Measurements from ENCODE around the gene KCNK3. TPM values are rescaled to one million over a fixed set of nuclear protein-coding genes. Genes with fewer than 3 reads are reported as not detected.

Gene KCNK3
- total RNA-seq, 1 donor from 2014 or later = 21.7 TPM

DNA sequence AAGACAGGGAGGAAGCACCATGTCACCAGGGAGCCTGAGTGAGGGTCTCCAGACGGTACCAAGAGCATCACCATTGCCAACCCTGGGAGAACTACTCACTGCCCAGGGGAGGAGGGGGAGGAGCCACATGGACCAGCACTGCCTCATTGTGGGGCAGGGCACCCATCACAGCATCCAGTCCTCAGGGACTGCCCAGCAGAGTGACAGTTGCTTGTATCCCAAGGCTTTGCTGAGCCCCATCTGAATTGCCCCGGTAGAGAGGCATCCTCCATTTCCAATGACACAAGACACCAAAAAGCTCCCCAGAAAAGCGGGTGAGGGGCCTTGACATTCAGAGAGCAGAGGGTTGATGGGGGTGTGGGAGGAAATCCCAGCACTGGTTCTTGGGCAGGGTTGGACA, 44.5 kb upstream of the KCNK3 start:
- peaks cover 4% of the 10 kb centered on the region for H3K27me3 Mint-ChIP-seq (ENCODE audit: unreplicated experiment)
- no peak overlapping the region for H3K27ac Mint-ChIP-seq (ENCODE audit: unreplicated experiment)
- no peak for DNase-seq

DNA sequence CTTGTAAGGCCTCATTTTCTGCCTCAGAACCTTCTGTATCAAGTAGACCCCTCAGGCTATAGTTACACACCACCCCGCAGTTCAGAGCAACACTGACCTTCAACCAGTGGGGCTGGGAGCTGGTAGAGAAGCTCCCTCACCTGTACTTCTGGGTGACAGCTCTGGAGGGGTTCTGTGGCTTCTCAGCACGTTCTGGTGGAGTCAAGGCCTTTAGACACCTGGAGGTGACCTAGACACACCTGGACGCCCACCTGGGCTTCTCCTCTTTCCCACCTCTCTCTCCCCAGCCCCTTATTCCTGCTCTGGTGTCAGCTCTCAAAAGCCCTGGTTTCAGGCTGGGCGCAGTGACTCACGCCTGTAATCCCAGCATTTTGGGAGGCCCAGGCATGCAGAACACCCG, 44.0 kb upstream of the KCNK3 start:
- peaks cover 2% of the 10 kb centered on the region for H3K27me3 Mint-ChIP-seq (ENCODE audit: unreplicated experiment)
- no peak overlapping the region for H3K27ac Mint-ChIP-seq (ENCODE audit: unreplicated experiment)
- no peak for DNase-seq
- H3K9me3 Mint-ChIP-seq (ENCODE audit: unreplicated experiment) = peaks cover 6% of the 10 kb centered on the region
- no peak overlapping the region for H3K4me3 Mint-ChIP-seq (ENCODE audit: unreplicated experiment)
- H3K4me1 Mint-ChIP-seq (ENCODE audit: low read depth, unreplicated experiment) = peaks cover 22% of the 10 kb centered on the region
- no peaks in the 10 kb centered on the region for H3K36me3 Mint-ChIP-seq (ENCODE audit: unreplicated experiment)
- TF ChIP-seq, protein P1, sequence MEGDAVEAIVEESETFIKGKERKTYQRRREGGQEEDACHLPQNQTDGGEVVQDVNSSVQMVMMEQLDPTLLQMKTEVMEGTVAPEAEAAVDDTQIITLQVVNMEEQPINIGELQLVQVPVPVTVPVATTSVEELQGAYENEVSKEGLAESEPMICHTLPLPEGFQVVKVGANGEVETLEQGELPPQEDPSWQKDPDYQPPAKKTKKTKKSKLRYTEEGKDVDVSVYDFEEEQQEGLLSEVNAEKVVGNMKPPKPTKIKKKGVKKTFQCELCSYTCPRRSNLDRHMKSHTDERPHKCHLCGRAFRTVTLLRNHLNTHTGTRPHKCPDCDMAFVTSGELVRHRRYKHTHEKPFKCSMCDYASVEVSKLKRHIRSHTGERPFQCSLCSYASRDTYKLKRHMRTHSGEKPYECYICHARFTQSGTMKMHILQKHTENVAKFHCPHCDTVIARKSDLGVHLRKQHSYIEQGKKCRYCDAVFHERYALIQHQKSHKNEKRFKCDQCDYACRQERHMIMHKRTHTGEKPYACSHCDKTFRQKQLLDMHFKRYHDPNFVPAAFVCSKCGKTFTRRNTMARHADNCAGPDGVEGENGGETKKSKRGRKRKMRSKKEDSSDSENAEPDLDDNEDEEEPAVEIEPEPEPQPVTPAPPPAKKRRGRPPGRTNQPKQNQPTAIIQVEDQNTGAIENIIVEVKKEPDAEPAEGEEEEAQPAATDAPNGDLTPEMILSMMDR (IDR thresholded peaks at IDR 0.05; ENCODE audit: partially characterized antibody, unreplicated experiment) = no peak

More for the DNA sequence above, 44.5 kb upstream of the KCNK3 start:
- TF ChIP-seq, protein P1 (IDR thresholded peaks at IDR 0.05; ENCODE audit: partially characterized antibody, unreplicated experiment) = no peak
- H3K9me3 Mint-ChIP-seq (ENCODE audit: unreplicated experiment) = peaks cover 7% of the 10 kb centered on the region
- peaks cover 20% of the 10 kb centered on the region for H3K4me1 Mint-ChIP-seq (ENCODE audit: low read depth, unreplicated experiment)
- no peaks in the 10 kb centered on the region for H3K36me3 Mint-ChIP-seq (ENCODE audit: unreplicated experiment)
- peak overlapping the region; percentile 3 for H3K4me3 Mint-ChIP-seq (ENCODE audit: unreplicated experiment)

DNA sequence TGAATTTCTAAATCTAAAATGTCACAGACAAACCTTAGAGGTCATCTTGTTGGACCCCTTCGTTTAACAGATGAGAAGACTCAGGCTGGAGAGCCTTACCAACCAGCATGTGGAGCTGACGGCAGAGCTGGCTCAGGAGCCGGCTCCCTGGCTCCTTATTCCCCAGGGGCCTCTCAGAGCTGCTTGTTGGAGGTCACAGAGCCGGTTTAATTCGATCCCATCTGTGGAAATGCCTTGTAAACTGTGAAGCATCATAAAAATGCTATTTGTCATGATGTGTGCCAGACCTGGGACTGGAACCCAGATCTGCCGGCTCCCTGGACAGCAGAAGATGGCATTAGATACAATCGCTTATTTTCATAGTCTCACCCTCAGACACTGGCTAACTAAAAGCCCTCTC, 43.2 kb upstream of the KCNK3 start:
- TF ChIP-seq, protein P1 (IDR thresholded peaks at IDR 0.05; ENCODE audit: partially characterized antibody, unreplicated experiment) = no peak
- peaks cover 2% of the 10 kb centered on the region for H3K27me3 Mint-ChIP-seq (ENCODE audit: unreplicated experiment)

DNA sequence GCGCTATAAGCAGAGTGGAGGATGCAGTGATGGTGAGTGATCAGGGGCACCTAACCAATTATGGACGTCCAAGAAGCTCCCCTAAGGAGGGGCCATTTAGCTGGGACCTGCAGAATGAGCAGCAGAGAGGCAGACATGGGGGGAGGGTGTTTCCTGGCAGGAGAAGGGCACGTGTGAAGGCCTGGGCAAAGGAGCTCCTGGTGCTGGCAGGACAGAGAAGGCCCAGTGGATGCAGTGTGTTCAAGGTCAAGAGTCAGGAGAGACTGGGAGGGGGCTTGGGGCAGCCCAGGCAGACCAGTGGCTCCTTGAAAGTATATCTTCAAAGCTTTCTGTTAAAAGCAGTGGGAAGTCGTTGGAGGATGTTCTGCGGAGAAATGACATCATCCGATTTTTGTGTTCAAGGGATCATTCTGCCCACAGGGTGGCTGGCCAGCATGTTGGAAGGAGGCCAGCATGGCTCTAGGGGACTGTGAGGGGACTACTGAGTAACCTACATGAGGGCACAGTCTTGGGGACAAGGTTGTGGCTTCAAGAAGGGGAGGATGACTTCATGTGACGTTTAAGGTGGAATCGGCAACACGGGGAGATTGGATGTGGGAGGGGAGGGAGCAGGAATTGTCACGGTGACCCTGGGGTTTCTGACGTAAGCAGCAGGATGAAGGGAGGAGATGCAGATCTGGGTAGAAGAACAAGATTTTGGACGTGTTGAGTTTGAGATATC, 42.4 kb upstream of the KCNK3 start:
- Mint-ChIP-seq H3K36me3 (ENCODE audit: unreplicated experiment) (no peaks in the 10 kb centered on the region), H3K4me1 (ENCODE audit: low read depth, unreplicated experiment) (peaks cover 22% of the 10 kb centered on the region), H3K4me3 (ENCODE audit: unreplicated experiment) (no peak overlapping the region), H3K27ac (ENCODE audit: unreplicated experiment) (no peak overlapping the region), H3K27me3 (ENCODE audit: unreplicated experiment) (peaks cover 5% of the 10 kb centered on the region), H3K9me3 (ENCODE audit: unreplicated experiment) (peaks cover 9% of the 10 kb centered on the region)
- TF ChIP-seq, protein P1 (IDR thresholded peaks at IDR 0.05; ENCODE audit: partially characterized antibody, unreplicated experiment) = no peak
- no peak for DNase-seq

More for the DNA sequence above, 43.2 kb upstream of the KCNK3 start:
- Mint-ChIP-seq H3K9me3 (ENCODE audit: unreplicated experiment) (peaks cover 6% of the 10 kb centered on the region), H3K4me3 (ENCODE audit: unreplicated experiment) (no peak overlapping the region), H3K4me1 (ENCODE audit: low read depth, unreplicated experiment) (peaks cover 22% of the 10 kb centered on the region), H3K27ac (ENCODE audit: unreplicated experiment) (no peak overlapping the region), H3K36me3 (ENCODE audit: unreplicated experiment) (no peaks in the 10 kb centered on the region)
- DNase-seq = no peak

DNA sequence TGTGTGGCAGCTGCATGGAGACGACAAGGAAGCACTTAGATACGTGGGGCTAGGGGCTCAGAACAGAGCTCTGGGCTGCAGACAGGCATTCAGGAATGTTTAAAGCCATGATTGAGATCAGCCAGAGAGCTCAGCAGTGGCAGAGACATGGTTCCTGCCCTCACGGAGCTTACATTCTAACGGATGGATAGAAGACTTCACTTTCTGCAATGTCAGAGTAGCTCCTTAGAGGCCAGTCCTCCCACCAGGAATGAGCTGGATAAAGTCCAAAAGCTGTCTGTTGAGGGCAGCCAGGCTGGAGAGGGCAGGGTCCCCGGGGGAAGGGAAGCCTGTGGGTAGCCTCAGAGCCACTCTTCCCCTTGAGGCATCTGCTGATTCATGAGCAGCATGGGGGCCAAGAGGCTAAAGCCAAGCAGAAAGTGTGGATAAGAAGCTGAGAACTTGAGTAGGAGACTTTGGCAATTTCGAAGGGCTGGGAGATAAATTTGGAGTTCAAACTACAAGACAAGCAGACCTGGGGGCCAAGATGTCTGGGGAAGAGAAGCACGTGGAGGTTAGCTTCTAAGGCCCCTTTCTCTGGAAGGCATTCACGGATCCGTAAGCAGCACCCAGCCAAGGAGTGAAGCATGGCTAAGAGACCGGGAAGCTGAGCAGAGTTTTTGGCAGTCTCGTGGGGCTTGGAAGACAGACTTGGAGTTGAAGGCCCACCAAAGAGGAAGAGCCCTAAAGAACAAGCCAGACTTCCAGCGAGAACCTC, 41.6 kb upstream of the KCNK3 start:
- peaks cover 5% of the 10 kb centered on the region for H3K27me3 Mint-ChIP-seq (ENCODE audit: unreplicated experiment)
- no peak for DNase-seq
- H3K4me3 Mint-ChIP-seq (ENCODE audit: unreplicated experiment) = no peak overlapping the region
- H3K4me1 Mint-ChIP-seq (ENCODE audit: low read depth, unreplicated experiment) = peaks cover 20% of the 10 kb centered on the region
- no peaks in the 10 kb centered on the region for H3K36me3 Mint-ChIP-seq (ENCODE audit: unreplicated experiment)
- TF ChIP-seq, protein P1 (IDR thresholded peaks at IDR 0.05; ENCODE audit: partially characterized antibody, unreplicated experiment) = no peak
- peaks cover 9% of the 10 kb centered on the region for H3K9me3 Mint-ChIP-seq (ENCODE audit: unreplicated experiment)
- no peak overlapping the region for H3K27ac Mint-ChIP-seq (ENCODE audit: unreplicated experiment)
